ENCODE data around the gene DMD. TPM values are rescaled to one million over a fixed set of nuclear protein-coding genes. Genes with fewer than 3 reads are reported as not detected.

The DMD gene
- total and polyA plus RNA-seq, 7 donors, result 2.5 to 260 (median 183) TPM

GRCh38 chrX:31808357-31808756 lies 1403.0 kb downstream of the DMD start:
- 64 to 70% methylated on average over 2 of the region's 2 CpGs for WGBS, 2 donors

GRCh38 chrX:31807165-31807564 lies 1404.2 kb downstream of the DMD start:
- Histone ChIP-seq H3K27me3 (no peaks in the 10 kb centered on the region), H3K4me1 (no peaks in the 10 kb centered on the region), H3K9me3 (no peaks in the 10 kb centered on the region), H3K4me3 (no peak overlapping the region), H3K27ac (no peak overlapping the region), H3K36me3 (no peaks in the 10 kb centered on the region)
- TF ChIP-seq CTCF (IDR thresholded peaks at IDR 0.05) (no peak), EP300 (IDR thresholded peaks at IDR 0.05) (no peak), POLR2A (IDR thresholded peaks at IDR 0.05) (no peak), POLR2AphosphoS5 (IDR thresholded peaks at IDR 0.05) (no peak)
- 78 to 83% methylated on average over 2 of the region's 2 CpGs for WGBS, 2 donors
- intact Hi-C loops (cut with DNase I), result no loop called here
- DNase-seq, result no peak

More at GRCh38 chrX:31808357-31808756, 1403.0 kb downstream of the DMD start:
- Histone ChIP-seq H3K9me3 (no peaks in the 10 kb centered on the region), H3K4me3 (no peak overlapping the region), H3K27ac (no peak overlapping the region), H3K27me3 (no peaks in the 10 kb centered on the region), H3K4me1 (no peaks in the 10 kb centered on the region), H3K36me3 (no peaks in the 10 kb centered on the region)
- TF ChIP-seq POLR2A (IDR thresholded peaks at IDR 0.05) (no peak), EP300 (IDR thresholded peaks at IDR 0.05) (no peak), CTCF (IDR thresholded peaks at IDR 0.05) (no peak), POLR2AphosphoS5 (IDR thresholded peaks at IDR 0.05) (no peak)
- intact Hi-C loops (cut with DNase I), result no loop called here
- no peak for DNase-seq

- Histone ChIP-seq H3K27me3 (no peaks in the 10 kb centered on the region), H3K4me1 (no peaks in the 10 kb centered on the region), H3K4me3 (no peak overlapping the region), H3K9me3 (no peaks in the 10 kb centered on the region), H3K36me3 (no peaks in the 10 kb centered on the region), H3K27ac (no peak overlapping the region)
- TF ChIP-seq POLR2A (IDR thresholded peaks at IDR 0.05), result no peak
- TF ChIP-seq EP300 (IDR thresholded peaks at IDR 0.05), result no peak
- no peak for TF ChIP-seq CTCF (IDR thresholded peaks at IDR 0.05)
- no peak for TF ChIP-seq POLR2AphosphoS5 (IDR thresholded peaks at IDR 0.05)
- intact Hi-C loops (cut with DNase I), result no loop called here
- 82 to 84% methylated on average over 3 of the region's 3 CpGs for WGBS, 2 donors
- DNase-seq, result no peak
These were observed 1405.6 kb downstream of the DMD start for GRCh38 chrX:31805781-31806180.

GRCh38 chrX:31800219-31800618 lies 1411.1 kb downstream of the DMD start:
- H3K4me3 ChIP-seq, result no peak overlapping the region
- DNase-seq, result no peak
- no peaks in the 10 kb centered on the region for H3K4me1 ChIP-seq
- H3K27me3 ChIP-seq, result no peaks in the 10 kb centered on the region
- no peaks in the 10 kb centered on the region for H3K36me3 ChIP-seq
- 85 to 94% methylated on average over 4 of the region's 4 CpGs for WGBS, 2 donors
- TF ChIP-seq EP300 (IDR thresholded peaks at IDR 0.05) (no peak), POLR2A (IDR thresholded peaks at IDR 0.05) (no peak), POLR2AphosphoS5 (IDR thresholded peaks at IDR 0.05) (no peak), CTCF (IDR thresholded peaks at IDR 0.05) (no peak)
- no peaks in the 10 kb centered on the region for H3K9me3 ChIP-seq
- no peak overlapping the region for H3K27ac ChIP-seq
- intact Hi-C loops (cut with DNase I), result no loop called here

- Histone ChIP-seq H3K36me3 (no peaks in the 10 kb centered on the region), H3K4me3 (no peak overlapping the region), H3K4me1 (no peaks in the 10 kb centered on the region), H3K27me3 (no peaks in the 10 kb centered on the region), H3K27ac (no peak overlapping the region), H3K9me3 (no peaks in the 10 kb centered on the region)
- 75 to 82% methylated on average over 1 of the region's 1 CpG for WGBS, 2 donors
- no peak for DNase-seq
- TF ChIP-seq EP300 (IDR thresholded peaks at IDR 0.05), result no peak
- no peak for TF ChIP-seq POLR2AphosphoS5 (IDR thresholded peaks at IDR 0.05)
- TF ChIP-seq POLR2A (IDR thresholded peaks at IDR 0.05), result no peak
- TF ChIP-seq CTCF (IDR thresholded peaks at IDR 0.05), result no peak
- intact Hi-C loops (cut with DNase I), result no loop called here
These were observed 1414.7 kb downstream of the DMD start for GRCh38 chrX:31796624-31797023.

Measured in sigmoid colon (tissue), 7 donors.